Activated CD8-positive, alpha-beta T cell treated with anti-CD3 and anti-CD28 coated beads, Interleukin-2, amount 10 ng/mL, durations not matched to agents 7 days and 5 days (primary cell): ENCODE data around the gene TMEM245. TPM values are rescaled to one million over a fixed set of nuclear protein-coding genes. Genes with fewer than 3 reads are reported as not detected.

Source experiments
- ATAC-seq: fragments of 150-1000 bp; cut with Tn5 transposase; one replicate; pipeline ENCODE4 v1.10.0; 2021; ENCODE audit warnings: moderate library complexity
- CTCF ChIA-PET: fragments of 350-600 bp; sonication (Branson Sonifier 250); formaldehyde crosslinking; loops from one replicate; lab custom pipeline; 2021; ENCODE audit warnings: antibody characterized with exemption; lab: Charles Lee
- POLR2A ChIA-PET: fragments of 350-600 bp; sonication (Branson Sonifier 250); formaldehyde crosslinking; loops from one replicate; lab custom pipeline; 2021; ENCODE audit warnings: antibody characterized with exemption; lab: Charles Lee
- DNase-seq: peaks from one replicate; pipeline ENCODE4 v3.0.0-alpha.2; 2020
- H3K27ac Mint-ChIP-seq: one replicate; pipeline ENCODE4 v1.8.0; 2021; ENCODE audit warnings: mild to moderate bottlenecking, mixed read lengths
- H3K27me3 Mint-ChIP-seq: one replicate; pipeline ENCODE4 v1.8.0; 2021; ENCODE audit warnings: low read depth, mixed read lengths
- H3K36me3 Mint-ChIP-seq: one replicate; pipeline ENCODE4 v1.8.0; 2021; ENCODE audit warnings: low read depth, mixed read lengths
- H3K4me1 Mint-ChIP-seq: one replicate; pipeline ENCODE4 v1.8.0; 2021; ENCODE audit warnings: low read depth, mixed read lengths
- H3K4me3 Mint-ChIP-seq: one replicate; pipeline ENCODE4 v1.8.0; 2021; ENCODE audit warnings: mild to moderate bottlenecking, mixed read lengths
- H3K9me3 Mint-ChIP-seq: one replicate; pipeline ENCODE4 v1.8.0; 2022; ENCODE audit warnings: mixed read lengths; ENCODE audit not compliant: insufficient read depth
- total RNA-seq, 2 experiments: library from RNA; stranded (reverse); gene quantifications; one replicate each; pipeline ENCODE4 v1.2.3, GENCODE V29; 2021

Gene TMEM245
- total RNA-seq, 2 experiments from 2014 or later, result 27.4 to 30.2 TPM

GRCh38 chr9:109020113-109020512 is 99.6 kb downstream of the TMEM245 start:
- no peaks in the 10 kb centered on the region for H3K27me3 Mint-ChIP-seq
- ChIA-PET CTCF (interaction anchor here (1.0 kb wide), 1 partner anchor 10 kb away, joined by 3 read pairs; no protein-coding TSS in a partner anchor), POLR2A (no interaction called here)
- H3K27ac Mint-ChIP-seq, result no peak overlapping the region
- DNase-seq (no peak), ATAC-seq (no peak)
- H3K9me3 Mint-ChIP-seq, result no peaks in the 10 kb centered on the region
- peaks cover 24% of the 10 kb centered on the region for H3K36me3 Mint-ChIP-seq
- no peak overlapping the region for H3K4me3 Mint-ChIP-seq
- peaks cover 10% of the 10 kb centered on the region for H3K4me1 Mint-ChIP-seq

GRCh38 chr9:109019420-109019819 is 100.3 kb downstream of the TMEM245 start:
- H3K36me3 Mint-ChIP-seq, result peaks cover 24% of the 10 kb centered on the region
- DNase-seq, result no peak
- no peak overlapping the region for H3K4me3 Mint-ChIP-seq
- H3K27me3 Mint-ChIP-seq, result no peaks in the 10 kb centered on the region
- H3K27ac Mint-ChIP-seq, result no peak overlapping the region
- CTCF ChIA-PET, result interaction anchor here (1.0 kb wide), 1 partner anchor 9 kb away, joined by 3 read pairs; no protein-coding TSS in a partner anchor
- POLR2A ChIA-PET, result no interaction called here
- ATAC-seq, result no peak
- peaks cover 10% of the 10 kb centered on the region for H3K4me1 Mint-ChIP-seq
- no peaks in the 10 kb centered on the region for H3K9me3 Mint-ChIP-seq

GRCh38 chr9:109017493-109017892 is 102.3 kb downstream of the TMEM245 start:
- H3K4me1 Mint-ChIP-seq, result peaks cover 13% of the 10 kb centered on the region
- peaks cover 18% of the 10 kb centered on the region for H3K36me3 Mint-ChIP-seq
- no peaks in the 10 kb centered on the region for H3K27me3 Mint-ChIP-seq
- ATAC-seq, result no peak
- no peak for DNase-seq
- H3K9me3 Mint-ChIP-seq, result no peaks in the 10 kb centered on the region
- ChIA-PET POLR2A (interaction anchor here (0.9 kb wide), 1 partner anchor 9 kb away, joined by 3 read pairs; no protein-coding TSS in a partner anchor), CTCF (interaction anchor here (0.8 kb wide), 1 partner anchor 63 kb away, joined by 3 read pairs; no protein-coding TSS in a partner anchor)
- no peak overlapping the region for H3K27ac Mint-ChIP-seq
- no peak overlapping the region for H3K4me3 Mint-ChIP-seq

- CTCF ChIA-PET, result interaction anchor here (0.8 kb wide), 1 partner anchor 63 kb away, joined by 3 read pairs; no protein-coding TSS in a partner anchor
- POLR2A ChIA-PET, result interaction anchor here (0.9 kb wide), 1 partner anchor 9 kb away, joined by 3 read pairs; no protein-coding TSS in a partner anchor
- H3K27ac Mint-ChIP-seq, result no peak overlapping the region
Measured at GRCh38 chr9:109017061-109017460, 102.7 kb downstream of the TMEM245 start.

GRCh38 chr9:109016132-109016531 is 103.6 kb downstream of the TMEM245 start:
- Mint-ChIP-seq H3K36me3 (peaks cover 22% of the 10 kb centered on the region), H3K4me3 (no peak overlapping the region), H3K27ac (no peak overlapping the region), H3K4me1 (peaks cover 26% of the 10 kb centered on the region), H3K27me3 (peaks cover 4% of the 10 kb centered on the region), H3K9me3 (no peaks in the 10 kb centered on the region)
- POLR2A ChIA-PET, result interaction anchor here (0.6 kb wide), 1 partner anchor 155 kb away, joined by 4 read pairs; no protein-coding TSS in a partner anchor
- DNase-seq (no peak), ATAC-seq (no peak)
- CTCF ChIA-PET, result no interaction called here

More at GRCh38 chr9:109017061-109017460, 102.7 kb downstream of the TMEM245 start:
- Mint-ChIP-seq H3K9me3 (no peaks in the 10 kb centered on the region), H3K4me3 (no peak overlapping the region), H3K4me1 (peaks cover 17% of the 10 kb centered on the region), H3K36me3 (peaks cover 18% of the 10 kb centered on the region), H3K27me3 (peaks cover under 1% of the 10 kb centered on the region)
- ATAC-seq (no peak), DNase-seq (no peak)

- ChIA-PET POLR2A (no interaction called here), CTCF (no interaction called here)
- Mint-ChIP-seq H3K27me3 (peaks cover 4% of the 10 kb centered on the region), H3K27ac (no peak overlapping the region), H3K36me3 (peaks cover 11% of the 10 kb centered on the region), H3K4me1 (peaks cover 25% of the 10 kb centered on the region), H3K9me3 (no peaks in the 10 kb centered on the region), H3K4me3 (no peak overlapping the region)
- ATAC-seq, result no peak
- DNase-seq, result no peak
Measured at GRCh38 chr9:109014608-109015280, 105.0 kb downstream of the TMEM245 start.

GRCh38 chr9:109013679-109014607 is 105.8 kb downstream of the TMEM245 start:
- Mint-ChIP-seq H3K4me1 (peaks cover 25% of the 10 kb centered on the region), H3K27ac (peak overlapping the region; percentile 78), H3K4me3 (peak overlapping the region; percentile 80), H3K9me3 (no peaks in the 10 kb centered on the region), H3K27me3 (peaks cover 4% of the 10 kb centered on the region), H3K36me3 (peaks cover 4% of the 10 kb centered on the region)
- POLR2A ChIA-PET, result no interaction called here
- no peak for ATAC-seq
- CTCF ChIA-PET, result no interaction called here
- DNase-seq, result no peak

- ChIA-PET CTCF (no interaction called here), POLR2A (interaction anchor here (1.1 kb wide), 1 partner anchor 18 kb away, joined by 3 read pairs; no protein-coding TSS in a partner anchor)
- Mint-ChIP-seq H3K36me3 (peaks cover 4% of the 10 kb centered on the region), H3K9me3 (no peaks in the 10 kb centered on the region), H3K4me3 (peak within 1 kb of the TSS; percentile 87), H3K27me3 (peaks cover 4% of the 10 kb centered on the region), H3K27ac (peak within 1 kb of the TSS; percentile 85), H3K4me1 (peaks cover 25% of the 10 kb centered on the region)
- ATAC-seq, result peak; percentile 89
- DNase-seq, result peak; percentile 91
Measured at GRCh38 chr9:109012876-109013678, 106.7 kb downstream of the TMEM245 start, which contains the start of gene CTNNAL1. TSS of gene CTNNAL1 (minus strand) at chr9:109013499. CDS start at chr9:109013442, 57 bp downstream.

- peak overlapping the region; percentile 85 for H3K27ac Mint-ChIP-seq
- H3K9me3 Mint-ChIP-seq, result no peaks in the 10 kb centered on the region
- POLR2A ChIA-PET, result interaction anchor here (1.1 kb wide), 1 partner anchor 17 kb away, joined by 3 read pairs; no protein-coding TSS in a partner anchor
- H3K36me3 Mint-ChIP-seq, result peaks cover 4% of the 10 kb centered on the region
- CTCF ChIA-PET, result no interaction called here
- DNase-seq (peak; percentile 39), ATAC-seq (peak; percentile 27)
- peaks cover 4% of the 10 kb centered on the region for H3K27me3 Mint-ChIP-seq
- peaks cover 25% of the 10 kb centered on the region for H3K4me1 Mint-ChIP-seq
- H3K4me3 Mint-ChIP-seq, result peak overlapping the region; percentile 87
Measured at GRCh38 chr9:109012009-109012875, 107.5 kb downstream of the TMEM245 start.

GRCh38 chr9:109011231-109011671 is 108.5 kb downstream of the TMEM245 start:
- ChIA-PET POLR2A (interaction anchor here (1.0 kb wide), 1 partner anchor 77 kb away, joined by 4 read pairs; the partner anchor contains the start of genes ABITRAM and ELP1), CTCF (no interaction called here)
- no peaks in the 10 kb centered on the region for H3K9me3 Mint-ChIP-seq
- peaks cover 4% of the 10 kb centered on the region for H3K36me3 Mint-ChIP-seq
- peaks cover 25% of the 10 kb centered on the region for H3K4me1 Mint-ChIP-seq
- DNase-seq (no peak), ATAC-seq (no peak)
- H3K27me3 Mint-ChIP-seq, result peaks cover 4% of the 10 kb centered on the region
- no peak overlapping the region for H3K4me3 Mint-ChIP-seq
- H3K27ac Mint-ChIP-seq, result no peak overlapping the region
